HG03280 (cell line): Measurements from ENCODE around the gene CHD1L.
"Not testable (repeated sequence)": the region's sequence is repeated elsewhere in the genome, so short reads cannot be mapped to it uniquely, and the experiment has no call there.

Experiments used
- ATAC-seq: cut with Tn5 transposase; IDR thresholded peaks from one replicate; pipeline ENCODE4 v1.9.1; 2021; ENCODE audit warnings: mild to moderate bottlenecking, moderate library complexity; ENCODE audit not compliant: unreplicated experiment

The CHD1L gene

DNA sequence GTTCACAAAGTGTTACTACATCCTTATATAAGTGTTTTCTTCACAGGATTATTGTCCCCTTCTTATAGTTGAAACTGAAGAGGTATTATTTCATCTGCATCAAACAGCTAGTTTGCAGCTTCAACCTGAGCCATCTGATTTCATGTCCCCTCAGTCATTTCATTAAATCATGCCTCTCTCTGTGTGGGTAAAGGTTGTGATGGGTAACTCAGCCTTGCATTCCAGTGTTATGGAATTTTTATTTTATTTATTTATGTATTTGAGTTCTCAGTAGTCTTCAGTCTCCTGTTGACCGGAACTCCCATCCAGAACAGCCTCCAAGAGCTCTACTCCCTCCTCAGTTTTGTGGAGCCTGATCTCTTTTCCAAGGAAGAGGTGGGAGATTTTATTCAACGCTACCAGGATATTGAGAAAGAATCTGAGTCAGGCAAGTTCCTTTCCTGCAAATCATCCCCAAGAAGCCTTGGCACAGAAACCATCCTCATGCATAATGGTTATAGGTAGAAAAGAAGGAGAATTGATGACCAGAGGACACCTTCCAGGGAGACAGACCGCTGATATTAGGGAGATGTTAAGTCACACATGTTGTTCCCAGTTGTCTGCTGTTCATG, 21.8 kb downstream of the CHD1L start:
- ATAC-seq, result no peak

DNA sequence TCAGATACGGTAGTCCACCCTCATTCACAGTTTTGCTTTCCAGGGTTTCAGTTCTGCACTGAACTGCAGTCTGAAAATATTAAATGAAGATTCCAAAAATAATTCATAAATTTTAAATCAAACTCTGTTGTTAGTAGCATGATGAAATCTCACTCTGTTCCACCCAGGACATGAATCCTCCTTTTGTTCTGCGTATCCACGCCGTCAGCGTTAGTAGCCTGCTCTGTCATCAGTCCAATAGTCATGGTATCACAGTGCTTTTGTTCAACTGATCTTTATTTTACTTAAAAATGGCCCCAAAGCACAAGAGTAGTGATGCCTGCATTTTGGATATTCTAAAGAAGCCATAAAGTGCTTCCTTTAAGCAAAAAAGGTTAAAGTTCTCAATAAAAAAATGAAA, 23.9 kb downstream of the CHD1L start:
- ATAC-seq, result no peak

DNA sequence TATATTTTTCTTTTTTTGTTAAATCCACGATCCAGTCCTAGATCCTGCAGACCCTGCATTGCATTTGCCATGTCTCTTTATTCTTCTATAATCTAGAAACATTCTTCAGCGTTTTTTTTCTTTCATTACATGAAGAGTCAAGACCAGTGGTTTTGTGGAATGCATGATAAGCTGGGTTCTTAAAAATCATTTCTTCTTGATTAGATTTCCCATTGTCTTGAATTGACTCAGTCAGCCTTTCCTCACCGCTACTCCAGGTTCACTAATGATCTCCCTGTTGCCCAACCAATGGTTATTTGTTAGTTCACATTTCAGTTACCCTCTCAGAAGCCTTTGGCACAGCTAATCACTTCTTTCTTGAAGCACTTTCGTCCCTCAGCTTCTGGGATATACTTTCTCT, 25.2 kb downstream of the CHD1L start:
- no peak for ATAC-seq

DNA sequence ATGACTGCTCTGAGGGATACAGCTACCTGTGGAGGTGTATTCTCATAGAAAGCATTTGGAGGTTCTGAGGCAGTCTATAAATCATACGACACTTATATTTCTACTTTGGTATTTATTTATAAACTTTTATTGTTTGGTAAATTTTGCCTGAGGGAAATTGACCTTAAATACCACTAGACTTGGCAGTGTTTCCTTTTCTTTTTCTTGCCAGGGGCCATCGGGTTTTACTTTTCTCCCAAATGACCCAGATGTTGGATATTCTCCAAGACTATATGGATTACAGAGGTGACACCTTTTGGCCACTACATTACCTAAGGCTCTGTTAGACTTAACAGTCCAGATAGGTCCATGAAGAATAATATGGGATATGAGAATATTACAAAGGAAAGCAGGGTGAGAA, 28.2 kb downstream of the CHD1L start:
- no peak for ATAC-seq

DNA sequence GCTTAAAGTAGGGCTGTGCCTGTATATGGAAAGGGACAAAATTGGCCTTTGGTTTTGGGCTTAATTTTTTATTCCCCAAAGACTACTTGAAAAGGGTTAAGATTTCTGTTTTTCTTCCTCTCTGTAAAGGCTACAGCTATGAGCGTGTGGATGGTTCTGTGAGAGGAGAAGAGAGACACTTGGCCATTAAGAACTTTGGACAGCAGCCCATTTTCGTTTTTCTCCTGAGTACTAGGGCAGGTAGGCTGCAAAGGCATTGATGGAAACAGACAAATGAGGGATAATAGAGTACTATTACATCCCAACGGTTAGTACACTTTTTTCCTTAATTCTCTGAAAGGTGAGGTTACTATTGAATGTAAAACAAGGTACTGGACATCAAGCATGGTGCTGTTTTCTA, 29.6 kb downstream of the CHD1L start:
- ATAC-seq, result no peak

DNA sequence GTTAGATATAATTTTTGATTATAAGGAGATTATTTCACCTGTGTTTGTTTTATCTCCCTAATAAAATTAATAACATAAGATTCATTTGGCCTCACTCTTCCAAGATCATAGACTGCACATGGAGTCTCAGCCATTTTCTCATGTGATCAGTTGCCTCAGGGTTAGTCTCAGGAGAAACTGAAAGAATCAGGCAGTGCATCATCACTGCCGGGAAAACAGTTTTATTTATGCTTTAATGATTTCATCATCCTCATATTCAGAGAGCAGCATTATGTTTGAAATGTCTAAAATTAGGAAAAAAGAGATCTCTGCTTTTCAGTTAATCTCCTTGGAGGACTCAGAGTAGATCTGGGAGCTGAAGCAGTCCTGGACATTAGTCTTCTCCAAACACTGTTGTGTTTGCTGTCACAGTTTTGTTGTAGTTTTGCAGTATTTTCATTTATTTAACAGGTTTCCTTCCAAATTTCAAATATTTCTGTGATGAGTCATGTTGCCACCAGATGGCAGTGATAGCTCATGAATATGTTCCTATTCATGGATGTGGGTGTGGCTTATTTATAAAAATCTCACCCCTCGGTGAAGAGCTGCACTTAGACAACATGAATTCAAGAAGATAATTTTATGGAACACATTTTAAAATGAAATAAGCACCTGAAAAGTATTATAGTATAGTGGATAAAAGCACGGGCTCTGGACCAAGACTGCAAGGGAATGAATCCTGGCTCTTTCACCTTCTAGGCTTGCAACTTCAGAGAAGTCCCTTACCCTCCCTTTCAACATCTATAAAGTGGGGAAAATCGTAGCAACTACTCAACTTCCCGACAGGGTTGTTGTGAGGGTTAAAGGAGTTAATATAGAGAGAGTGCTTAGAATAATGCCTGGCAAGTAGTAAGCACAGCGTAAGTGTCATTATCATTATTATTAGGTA, 31.2 kb downstream of the CHD1L start:
- ATAC-seq, result no peak

DNA sequence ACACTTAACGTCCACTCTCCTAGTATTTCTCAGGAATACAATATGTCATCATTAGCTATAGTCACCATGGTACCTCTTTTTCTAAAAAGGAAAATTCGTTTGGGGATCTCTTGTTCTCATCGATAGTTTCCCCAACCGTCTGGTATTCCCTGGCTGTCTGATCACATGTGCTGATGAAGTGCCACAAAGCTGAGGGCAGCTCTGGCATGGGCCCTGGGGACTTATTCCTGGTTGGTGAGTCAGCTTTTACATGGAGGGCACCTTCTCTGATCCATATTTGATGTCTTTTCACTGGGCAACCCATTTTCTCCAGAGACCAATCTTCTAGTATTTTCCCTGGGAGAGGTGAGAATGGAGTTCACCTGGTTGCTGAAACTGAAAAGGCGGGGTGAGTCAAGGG, 39.5 kb downstream of the CHD1L start:
- no peak for ATAC-seq

DNA sequence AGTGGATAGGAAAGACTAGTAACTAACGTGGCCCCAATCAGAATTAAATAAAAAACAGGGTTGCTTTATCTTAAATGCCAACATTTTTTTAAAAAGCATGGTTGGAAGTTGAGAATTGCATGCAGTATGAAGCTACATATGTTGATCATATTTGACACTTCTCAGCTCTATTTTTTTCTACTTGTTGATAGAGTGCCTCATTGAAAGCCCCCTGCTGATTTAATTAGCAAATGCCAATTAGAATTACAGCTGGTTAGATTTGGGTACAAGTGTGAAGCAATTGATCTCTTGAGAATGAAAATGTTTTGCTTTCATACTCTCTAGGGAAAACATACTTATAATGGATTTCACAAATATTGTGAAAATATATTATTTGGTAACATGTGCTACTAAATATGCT, 40.5 kb downstream of the CHD1L start:
- no peak for ATAC-seq

DNA sequence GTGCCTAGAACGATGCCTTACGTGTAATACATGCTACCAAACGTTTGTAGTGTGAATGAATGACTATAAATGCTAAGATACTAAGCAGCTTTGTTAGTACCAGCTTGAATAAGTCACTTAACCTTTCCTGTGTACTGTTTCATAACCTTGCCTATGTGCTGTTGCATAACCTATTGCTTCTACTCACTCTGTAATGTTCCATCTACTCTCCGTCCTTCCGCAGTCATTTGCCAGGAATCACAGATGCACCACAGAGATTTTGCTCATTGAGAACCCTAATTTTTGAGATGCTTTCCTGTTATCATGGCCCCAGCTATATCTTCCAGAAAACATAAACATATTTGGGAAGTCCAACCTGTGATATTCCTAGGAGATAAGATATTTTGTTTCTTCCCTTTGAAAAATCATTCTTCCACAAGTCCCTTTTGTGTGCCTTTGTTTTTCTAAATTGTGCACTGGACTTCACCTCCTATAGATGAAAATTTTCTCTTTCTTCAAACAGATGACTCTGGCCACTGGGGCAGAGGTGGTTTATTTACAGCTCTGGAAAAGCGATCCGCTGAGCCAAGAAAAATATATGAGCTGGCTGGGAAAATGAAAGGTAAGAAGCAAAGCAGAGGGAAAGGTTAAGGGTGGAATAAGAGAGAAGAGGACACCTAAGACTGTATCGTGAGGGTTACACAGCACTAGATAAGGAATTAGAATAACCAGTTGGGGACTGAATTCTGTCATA, 44.8 kb downstream of the CHD1L start:
- no peak for ATAC-seq

DNA sequence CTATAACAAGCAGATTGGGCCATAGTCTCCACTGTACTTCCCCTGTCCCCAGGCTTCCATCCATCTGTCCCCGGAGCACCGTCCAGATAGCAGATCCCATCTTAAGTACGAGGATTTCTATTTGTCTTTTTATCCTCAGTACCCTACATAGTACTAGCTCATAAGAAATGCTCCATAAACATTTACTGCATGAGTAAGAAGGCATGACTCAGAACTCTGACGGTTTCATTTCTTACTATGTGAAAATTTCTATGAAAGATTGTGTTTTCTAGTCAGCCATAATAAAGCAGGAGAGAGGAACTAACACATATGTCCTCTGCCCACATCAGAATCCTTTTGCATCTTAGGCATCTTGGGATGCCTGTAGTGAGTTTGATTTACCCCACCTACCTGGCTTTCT, 49.5 kb downstream of the CHD1L start:
- no peak for ATAC-seq

DNA sequence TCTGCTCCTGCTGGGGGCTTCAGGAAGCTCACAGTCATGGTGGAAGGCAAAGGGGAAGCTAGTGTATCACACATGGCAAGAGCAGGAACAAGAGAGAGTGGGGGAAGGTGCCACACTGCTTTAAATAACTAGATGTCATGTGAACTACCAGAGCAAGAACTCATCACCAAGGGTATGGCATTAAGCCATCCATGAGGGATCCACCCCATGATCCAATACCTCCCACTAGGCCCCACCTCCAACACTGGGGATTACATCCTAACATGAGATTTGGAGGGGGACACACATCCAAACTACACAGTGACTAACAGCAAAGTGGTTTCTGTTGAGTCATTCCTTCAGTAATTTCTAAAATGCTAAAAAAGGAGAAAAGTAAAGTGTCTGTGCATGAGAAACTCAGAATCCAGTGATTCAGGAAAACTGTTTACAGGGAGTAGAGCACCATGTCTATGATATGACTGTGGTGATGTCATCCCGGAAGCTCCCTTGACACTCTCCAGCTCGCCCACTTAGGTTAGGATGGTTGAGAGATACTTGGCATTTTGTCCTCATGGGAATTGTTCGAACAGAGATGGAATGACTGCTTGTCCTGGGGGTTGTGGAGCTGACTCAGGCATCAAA, 50.3 kb downstream of the CHD1L start:
- no peak for ATAC-seq

DNA sequence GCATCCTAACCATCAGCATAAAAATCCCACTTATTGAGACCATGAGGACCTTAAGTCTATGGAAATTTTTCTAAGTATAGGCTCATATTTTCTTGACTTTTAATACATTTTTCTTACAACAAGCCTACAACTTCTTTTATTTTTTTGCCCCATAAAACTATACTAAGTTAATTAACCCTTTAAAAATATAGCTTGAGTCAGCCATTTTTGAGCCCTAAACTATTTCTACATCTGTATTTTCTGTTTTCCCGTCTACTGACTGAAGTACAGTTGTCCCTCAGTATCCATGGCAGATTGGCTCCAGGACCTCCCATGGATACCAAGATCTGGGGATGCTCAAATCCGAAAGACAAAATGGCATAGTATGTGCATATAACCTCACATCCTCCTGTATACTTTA, 55.0 kb downstream of the CHD1L start:
- ATAC-seq, result no peak

DNA sequence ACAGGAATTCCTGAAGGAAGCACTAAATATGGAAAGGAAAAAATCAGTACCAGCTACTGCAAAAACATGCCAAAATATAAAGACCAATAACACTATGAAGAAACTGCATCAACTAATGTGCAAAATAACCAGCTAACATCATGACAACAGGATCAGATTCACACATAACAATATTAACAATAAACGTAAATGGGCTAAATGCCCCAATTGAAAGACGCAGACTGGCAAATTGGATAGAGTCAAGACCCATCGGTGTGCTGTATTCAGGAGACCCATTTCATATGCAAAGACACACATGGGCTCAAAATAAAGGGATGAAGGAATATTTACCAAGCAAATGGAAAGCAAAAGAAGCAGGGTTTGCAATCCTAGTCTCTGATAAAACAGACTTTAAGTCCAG, 63.3 kb downstream of the CHD1L start:
- not testable (repeated sequence) for ATAC-seq

DNA sequence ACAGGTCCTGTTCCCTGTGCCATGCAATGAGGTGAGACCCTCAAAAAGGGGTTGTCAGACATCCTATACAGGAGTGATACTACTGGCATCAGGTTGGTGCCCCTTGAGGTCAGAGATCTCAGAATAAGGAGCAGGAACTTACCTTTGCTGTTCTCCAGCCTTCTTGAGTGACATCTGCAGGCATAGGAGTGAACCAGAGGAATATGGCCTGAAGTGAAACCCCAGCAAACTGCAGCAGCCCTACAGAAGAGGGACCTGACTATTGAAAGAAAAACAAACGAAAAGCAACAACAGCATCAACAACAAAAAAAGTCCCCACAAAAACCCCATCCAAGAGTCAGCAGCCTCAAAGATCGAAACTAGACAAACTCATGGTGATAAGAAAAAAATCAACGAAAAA, 74.5 kb downstream of the CHD1L start:
- no peak for ATAC-seq

DNA sequence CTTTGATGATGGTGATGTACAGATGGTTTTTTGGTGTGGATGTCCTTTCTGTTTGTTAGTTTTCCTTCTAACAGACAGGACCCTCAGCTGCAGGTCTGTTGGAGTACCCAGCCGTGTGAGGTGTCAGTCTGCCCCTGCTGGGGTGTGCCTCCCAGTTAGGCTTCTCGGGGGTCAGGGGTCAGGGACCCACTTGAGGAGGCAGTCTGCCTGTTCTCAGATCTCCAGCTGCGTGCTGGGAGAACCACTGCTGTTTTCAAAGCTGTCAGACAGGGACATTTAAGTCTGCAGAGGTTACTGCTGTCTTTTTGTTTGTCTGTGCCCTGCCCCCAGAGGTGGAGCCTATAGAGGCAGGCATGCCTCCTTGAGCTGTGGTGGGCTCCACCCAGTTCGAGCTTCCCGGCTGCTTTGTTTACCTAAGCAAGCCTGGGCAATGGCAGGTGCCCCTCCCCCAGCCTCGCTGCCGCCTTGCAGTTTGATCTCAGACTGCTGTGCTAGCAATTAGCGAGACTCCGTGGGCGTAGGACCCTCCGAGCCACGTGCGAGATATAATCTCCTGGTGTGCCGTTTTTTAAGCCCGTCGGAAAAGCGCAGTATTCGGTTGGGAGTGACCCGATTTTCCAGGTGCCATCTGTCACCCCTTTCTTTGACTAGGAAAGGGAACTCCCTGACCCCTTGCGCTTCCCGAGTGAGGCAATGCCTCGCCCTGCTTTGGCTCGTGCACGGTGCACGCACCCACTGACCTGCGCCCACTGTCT, 84.6 kb downstream of the CHD1L start:
- not testable (repeated sequence) for ATAC-seq

DNA sequence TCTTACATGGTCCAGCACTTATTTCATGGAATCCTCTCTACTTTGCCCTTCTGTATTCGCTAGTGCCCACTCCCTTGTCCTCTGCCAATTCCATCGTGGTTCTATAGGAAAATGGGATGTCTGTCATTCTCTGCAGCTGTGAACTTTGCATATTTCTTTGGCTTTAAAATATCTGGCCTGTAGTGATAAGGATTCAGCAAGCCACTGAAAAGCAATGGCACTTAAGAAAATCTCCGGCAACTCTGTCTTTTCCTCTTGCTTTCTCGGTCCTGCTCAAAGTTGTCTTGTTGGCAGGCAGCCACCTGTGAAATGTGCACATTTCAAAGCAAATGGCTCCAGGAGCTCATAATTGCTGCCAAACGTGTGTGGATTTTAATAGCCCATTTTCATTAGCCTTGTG, 91.8 kb downstream of the CHD1L start:
- no peak for ATAC-seq

DNA sequence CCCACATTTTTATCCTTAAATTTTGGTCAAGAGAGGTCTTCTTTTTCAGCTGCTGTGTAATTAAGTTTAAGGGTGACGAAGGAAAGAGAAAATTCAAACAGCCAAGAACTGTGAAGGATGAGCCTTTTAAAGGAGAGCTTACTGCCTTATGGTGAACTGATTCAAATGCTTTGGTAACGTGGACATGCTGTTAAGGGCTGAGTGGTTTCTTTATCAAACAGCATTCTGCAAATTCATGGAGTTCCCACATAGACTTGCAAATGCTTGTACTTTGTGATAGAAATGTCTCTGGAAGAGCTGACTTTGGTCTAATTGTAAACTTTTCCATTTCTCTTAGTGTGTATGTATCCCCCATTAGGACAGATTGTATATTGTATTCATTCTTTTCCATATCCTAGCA, 93.8 kb downstream of the CHD1L start:
- no peak for ATAC-seq

DNA sequence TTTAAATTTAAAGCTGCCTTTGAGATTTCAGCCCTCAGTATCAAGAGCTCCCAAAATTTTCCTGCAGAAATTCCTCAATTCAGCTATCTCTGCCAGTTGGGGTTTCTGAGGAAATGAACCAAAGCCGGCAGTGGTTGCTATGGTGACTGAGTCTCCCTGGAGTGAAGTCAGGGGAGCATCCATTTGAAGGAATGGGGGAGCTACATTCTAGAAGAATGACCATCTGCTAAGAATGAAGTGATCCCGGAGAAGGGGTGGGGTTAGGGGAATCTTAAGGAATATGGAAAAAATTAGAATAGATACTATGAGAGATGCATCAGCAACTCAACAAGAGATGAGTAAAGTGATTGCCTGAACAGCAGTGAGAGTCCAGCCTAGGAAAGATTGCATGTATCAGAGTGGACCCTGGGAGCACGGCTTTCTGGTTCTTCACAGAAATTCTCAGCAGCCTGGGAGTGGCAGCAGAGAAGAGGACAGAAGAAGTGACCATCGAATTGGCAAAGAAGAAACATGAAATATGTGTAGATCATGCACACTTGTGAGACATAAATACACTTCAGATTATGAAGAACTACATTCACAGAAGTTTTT, 94.7 kb downstream of the CHD1L start:
- no peak for ATAC-seq

DNA sequence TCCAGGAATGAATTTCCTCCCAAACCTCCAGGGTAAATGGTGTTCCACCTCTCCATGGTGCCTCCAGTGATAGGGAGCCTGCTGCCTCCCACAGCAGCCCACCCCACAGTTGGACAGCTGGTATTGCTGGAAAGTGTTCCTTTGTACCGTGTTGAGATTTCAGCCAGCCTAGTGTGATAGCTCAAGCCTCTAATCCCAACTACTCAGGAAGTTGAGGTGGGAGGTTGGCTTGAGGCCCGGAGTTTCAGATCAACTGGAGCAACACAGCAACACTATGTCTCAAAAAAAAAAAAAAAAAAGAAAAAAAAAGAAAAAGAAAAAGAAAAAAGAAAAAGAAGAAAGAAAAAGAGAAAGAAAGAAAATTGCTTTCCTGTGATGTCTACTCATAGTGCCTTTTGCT, 96.1 kb downstream of the CHD1L start:
- no peak for ATAC-seq

DNA sequence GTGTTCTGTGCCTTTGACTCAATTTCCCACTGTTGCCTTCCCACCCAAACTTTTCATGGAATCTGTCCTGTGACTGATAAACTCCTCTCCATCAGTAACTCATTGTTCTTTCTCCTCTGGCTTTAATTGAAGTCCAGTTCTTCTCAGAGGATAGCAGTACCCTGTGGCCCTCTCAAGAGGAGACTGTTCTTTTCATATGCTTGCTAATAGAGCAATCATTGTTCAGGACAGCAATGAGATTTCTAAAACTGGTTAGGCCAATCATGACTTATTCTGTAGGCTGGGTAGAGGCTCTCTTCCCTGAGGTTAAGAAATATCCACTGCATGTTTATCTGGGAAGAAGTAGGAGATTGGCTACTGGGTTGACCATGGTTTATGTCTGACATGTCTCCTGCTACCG, 98.8 kb downstream of the CHD1L start:
- no peak for ATAC-seq
